T-cell (primary cell): ENCODE data around the gene ZNF672. TPM values are rescaled to one million over a fixed set of nuclear protein-coding genes. Genes with fewer than 3 reads are reported as not detected.

Experiments
- ATAC-seq, 4 experiments: fragments of 200-7000 bp in 3 of 4; fragments of 150-1000 bp in 1 of 4; cut with Tn5 transposase; replicated peaks in 1 of 4; 1 replicate in 3 of 4; 2 replicates in 1 of 4; pipeline ENCODE4 v1.10.0; 2021; ENCODE audit warnings: moderate library complexity in 3 of 4, mild to moderate bottlenecking in 2 of 4, moderate number of reproducible peaks in 1 of 4
- CTCF ChIA-PET, 2 donors: fragments of 300-600 bp; sonication (Branson Sonifier 250); formaldehyde crosslinking; loops; one replicate each; lab custom pipeline; 2022; ENCODE audit warnings: antibody characterized with exemption in 2 of 2; lab: Charles Lee
- POLR2A ChIA-PET, 2 donors: fragments of 300-600 bp; sonication (Branson Sonifier 250); formaldehyde crosslinking; loops; one replicate each; lab custom pipeline; 2022; ENCODE audit warnings: antibody characterized with exemption in 2 of 2; lab: Charles Lee
- DNase-seq, 35 experiments: peaks; one replicate each; pipeline versions ENCODE4 v3.0.0 to v3.0.0-alpha.2; 2013 to 2023
- H3K27ac ChIP-seq: one replicate; pipeline ENCODE4 v1.5.1; 2013; ENCODE audit warnings: low read length
- H3K27me3 ChIP-seq, 2 experiments: replicated peaks in 1 of 2; 1 replicate in 1 of 2; 2 replicates in 1 of 2; pipeline versions ENCODE4 v1.6.1 to v1.7.0; 2013; ENCODE audit warnings: low read length in 1 of 2, mixed read lengths in 1 of 2; ENCODE audit not compliant: control insufficient read depth in 2 of 2, insufficient read depth in 2 of 2; ENCODE audit errors: extremely low read depth in 1 of 2
- H3K36me3 ChIP-seq, 2 donors: 1 replicate in 1 of 2; 2 replicates in 1 of 2; pipeline versions ENCODE4 v1.6.1 to v1.7.0; 2013; ENCODE audit warnings: low read length in 1 of 2; ENCODE audit not compliant: control insufficient read depth in 2 of 2, insufficient read depth in 1 of 2; ENCODE audit errors: extremely low read depth in 1 of 2
- H3K4me1 ChIP-seq, 2 experiments: 1 replicate in 1 of 2; 2 replicates in 1 of 2; pipeline versions ENCODE4 v1.6.1 to v1.7.0; 2013; ENCODE audit warnings: low read length in 2 of 2, mixed read lengths in 1 of 2; ENCODE audit not compliant: insufficient read depth in 2 of 2, control insufficient read depth in 1 of 2; ENCODE audit errors: extremely low read depth in 1 of 2
- H3K4me3 ChIP-seq, 2 donors: 1 replicate in 1 of 2; 2 replicates in 1 of 2; pipeline versions ENCODE4 v1.5.1 to v1.7.0; 2013; ENCODE audit warnings: mild to moderate bottlenecking in 2 of 2, low read length in 1 of 2, moderate library complexity in 1 of 2; ENCODE audit not compliant: control insufficient read depth in 1 of 2; ENCODE audit errors: extremely low read depth in 1 of 2
- H3K9me3 ChIP-seq: 2 replicates; pipeline ENCODE4 v1.7.0; 2013
- H3K27ac Mint-ChIP-seq, 2 donors: one replicate each; pipeline ENCODE4 v1.8.0; 2020 to 2021; ENCODE audit warnings: mild to moderate bottlenecking in 2 of 2, mixed read lengths in 2 of 2
- H3K27me3 Mint-ChIP-seq, 2 donors: one replicate each; pipeline ENCODE4 v1.8.0; 2021 to 2022; ENCODE audit warnings: mixed read lengths in 2 of 2
- H3K36me3 Mint-ChIP-seq: one replicate; pipeline ENCODE4 v1.8.0; 2021; ENCODE audit warnings: mixed read lengths
- H3K4me1 Mint-ChIP-seq, 3 donors: one replicate each; pipeline ENCODE4 v1.8.0; 2020 to 2022; ENCODE audit warnings: mixed read lengths in 3 of 3, mild to moderate bottlenecking in 1 of 3
- H3K4me3 Mint-ChIP-seq, 3 donors: one replicate each; pipeline ENCODE4 v1.8.0; 2020 to 2022; ENCODE audit warnings: mild to moderate bottlenecking in 3 of 3, mixed read lengths in 3 of 3, moderate library complexity in 3 of 3
- H3K9me3 Mint-ChIP-seq, 3 donors: one replicate each; pipeline ENCODE4 v1.8.0; 2020 to 2022; ENCODE audit warnings: mixed read lengths in 3 of 3
- WGBS: methylation state at CpG from one replicate; pipeline ENCODE4 v1.1.5; 2013; ENCODE audit warnings: missing lambda C conversion rate; ENCODE audit not compliant: insufficient coverage; 5-methylcytosine and 5-hydroxymethylcytosine counted together
- total RNA-seq, 35 experiments: library from RNA in 6 of 35; stranded (reverse) in 6 of 35; fragments of 120-200 nt in 1 of 35; gene quantifications; one replicate each; pipeline versions ENCODE4 v1.2.1 to v1.2.4 and lab custom pipeline; 2013 to 2026

The ZNF672 gene
- total RNA-seq, 5 donors from 2014 or later (not counting 1 experiment from before 2014, with no cell fraction given) = 27.7 to 46.7 (median 42.1) TPM

GRCh38 chr1:248821101-248821500, 16.9 kb upstream of the ZNF672 start:
- Mint-ChIP-seq H3K4me3 (peak overlapping the region in 1 of 3 donors; percentile 97), H3K9me3 (no peaks in the 10 kb centered on the region), H3K36me3 (peaks cover 48% of the 10 kb centered on the region), H3K27me3 (no peaks in the 10 kb centered on the region), H3K4me1 (peaks cover 90 to 98% (median 97%) of the 10 kb centered on the region in 3 donors), H3K27ac (no peak overlapping the region)
- Histone ChIP-seq H3K9me3 (no peaks in the 10 kb centered on the region), H3K4me1 (peaks cover 49 to 89% of the 10 kb centered on the region in 2 experiments), H3K27ac (no peak overlapping the region), H3K36me3 (peaks cover 0 to 43% of the 10 kb centered on the region in 2 donors), H3K4me3 (no peak overlapping the region), H3K27me3 (no peaks in the 10 kb centered on the region)
- WGBS = 84% methylated on average over 3 of the region's 3 CpGs
- ATAC-seq = no peak
- DNase-seq = no peak
- ChIA-PET POLR2A (interaction anchor here in 1 of 2 donors (0.6 kb wide), 1 partner anchor 19 kb away, joined by 4 read pairs; no protein-coding TSS in a partner anchor), CTCF (no interaction called here)

DNA sequence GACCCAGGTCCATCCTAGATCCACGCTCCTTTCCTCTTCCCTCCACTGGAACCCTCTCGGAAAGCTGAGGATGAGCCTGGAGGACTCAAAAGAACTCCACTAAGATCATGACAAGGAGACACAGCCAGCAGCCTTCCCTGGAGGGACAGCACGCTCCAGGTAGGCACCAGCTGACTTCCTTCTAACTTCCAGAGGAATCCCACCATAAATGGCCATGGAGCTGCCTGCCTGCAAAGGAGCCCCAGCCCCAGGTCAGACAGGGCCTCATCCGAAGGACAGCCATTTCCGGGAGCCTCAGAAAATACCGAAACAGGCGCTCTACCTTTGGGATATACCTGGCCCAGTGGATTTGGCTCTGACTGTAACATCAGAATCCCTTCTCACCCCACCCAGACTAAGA, 16.4 kb upstream of the ZNF672 start:
- peaks cover 86 to 97% (median 95%) of the 10 kb centered on the region in 3 donors for H3K4me1 Mint-ChIP-seq
- Histone ChIP-seq H3K4me1 (peaks cover 45 to 89% of the 10 kb centered on the region in 2 experiments), H3K9me3 (no peaks in the 10 kb centered on the region), H3K27ac (no peak overlapping the region), H3K36me3 (peaks cover 0 to 37% of the 10 kb centered on the region in 2 donors), H3K27me3 (no peaks in the 10 kb centered on the region), H3K4me3 (no peak overlapping the region)
- DNase-seq (no peak), ATAC-seq (no peak)
- 93% methylated on average over 7 of the region's 7 CpGs for WGBS
- H3K4me3 Mint-ChIP-seq = peak overlapping the region in 1 of 3 donors; percentile 97
- H3K27me3 Mint-ChIP-seq = no peaks in the 10 kb centered on the region
- H3K36me3 Mint-ChIP-seq = peaks cover 47% of the 10 kb centered on the region
- no peak overlapping the region for H3K27ac Mint-ChIP-seq
- ChIA-PET POLR2A (interaction anchor here in 1 of 2 donors (0.9 kb wide), 1 partner anchor 15 kb away, joined by 6 read pairs; no protein-coding TSS in a partner anchor), CTCF (interaction anchor here in 1 of 2 donors (0.6 kb wide), 1 partner anchor 37 kb away, joined by 5 read pairs; the partner anchor contains the start of gene ZNF692)
- H3K9me3 Mint-ChIP-seq = no peaks in the 10 kb centered on the region

GRCh38 chr1:248822148-248823032, 15.6 kb upstream of the ZNF672 start:
- ChIA-PET POLR2A (interaction anchor here (0.5 to 0.9 kb wide), 3 partner anchors 15 to 1459 kb away, joined by 4 to 6 read pairs (median 6); no protein-coding TSS in a partner anchor), CTCF (interaction anchor here (0.6 to 0.7 kb wide), 2 partner anchors 15 to 36 kb away, joined by 3 to 5 read pairs; partner anchors contain the start of gene ZNF692 (in 1 of the 2))
- Mint-ChIP-seq H3K27ac (no peak overlapping the region), H3K36me3 (peaks cover 43% of the 10 kb centered on the region), H3K4me3 (peak overlapping the region; percentile 88 to 99 (median 97)), H3K27me3 (no peaks in the 10 kb centered on the region), H3K9me3 (no peaks in the 10 kb centered on the region), H3K4me1 (peaks cover 85 to 94% (median 93%) of the 10 kb centered on the region in 3 donors)
- no peak for ATAC-seq
- no peaks in the 10 kb centered on the region for H3K27me3 ChIP-seq
- 96% methylated on average over 3 of the region's 15 CpGs for whole genome bisulfite sequencing
- H3K36me3 ChIP-seq = peaks cover 0 to 30% of the 10 kb centered on the region in 2 donors
- no peak overlapping the region for H3K27ac ChIP-seq
- H3K4me3 ChIP-seq = no peak overlapping the region
- H3K9me3 ChIP-seq = no peaks in the 10 kb centered on the region
- DNase-seq = peak in 1 of 35 experiments; percentile 0
- peaks cover 42 to 89% of the 10 kb centered on the region in 2 experiments for H3K4me1 ChIP-seq

GRCh38 chr1:248823517-248824001, 14.5 kb upstream of the ZNF672 start:
- Mint-ChIP-seq H3K36me3 (peaks cover 43% of the 10 kb centered on the region), H3K9me3 (no peaks in the 10 kb centered on the region), H3K4me1 (peaks cover 78 to 84% (median 83%) of the 10 kb centered on the region in 3 donors), H3K27ac (no peak overlapping the region), H3K27me3 (no peaks in the 10 kb centered on the region), H3K4me3 (peak overlapping the region; percentile 88 to 99 (median 97))
- peak in 1 of 35 experiments; percentile 2 for DNase-seq
- Histone ChIP-seq H3K36me3 (peaks cover 0 to 30% of the 10 kb centered on the region in 2 donors), H3K9me3 (no peaks in the 10 kb centered on the region), H3K4me3 (peak overlapping the region in 1 of 2 donors; percentile 35), H3K27ac (no peak overlapping the region), H3K4me1 (peaks cover 38 to 79% of the 10 kb centered on the region in 2 experiments), H3K27me3 (no peaks in the 10 kb centered on the region)
- ChIA-PET POLR2A (no interaction called here), CTCF (no interaction called here)
- WGBS = 90% methylated on average over 2 of the region's 2 CpGs
- ATAC-seq = no peak

GRCh38 chr1:248824301-248824700, 13.7 kb upstream of the ZNF672 start:
- H3K36me3 ChIP-seq = peaks cover 0 to 30% of the 10 kb centered on the region in 2 donors
- no CpG with 5 or more reads among the region's 1 CpG for WGBS
- Mint-ChIP-seq H3K36me3 (peaks cover 40% of the 10 kb centered on the region), H3K27me3 (no peaks in the 10 kb centered on the region), H3K27ac (peak overlapping the region in 1 of 2 donors; percentile 40), H3K4me1 (peaks cover 70 to 76% (median 75%) of the 10 kb centered on the region in 3 donors), H3K4me3 (peak overlapping the region; percentile 88 to 99 (median 97)), H3K9me3 (no peaks in the 10 kb centered on the region)
- no peak overlapping the region for H3K27ac ChIP-seq
- ATAC-seq (no peak), DNase-seq (no peak)
- H3K9me3 ChIP-seq = no peaks in the 10 kb centered on the region
- CTCF ChIA-PET = no interaction called here
- peaks cover 33 to 71% of the 10 kb centered on the region in 2 experiments for H3K4me1 ChIP-seq
- POLR2A ChIA-PET = no interaction called here
- H3K4me3 ChIP-seq = peak overlapping the region in 1 of 2 donors; percentile 94
- H3K27me3 ChIP-seq = no peaks in the 10 kb centered on the region

GRCh38 chr1:248824701-248825100, 13.3 kb upstream of the ZNF672 start:
- DNase-seq (no peak), ATAC-seq (no peak)
- Histone ChIP-seq H3K4me3 (peak overlapping the region; percentile 87 to 94), H3K27ac (no peak overlapping the region), H3K4me1 (peaks cover 33 to 67% of the 10 kb centered on the region in 2 experiments), H3K36me3 (peaks cover 0 to 30% of the 10 kb centered on the region in 2 donors), H3K9me3 (no peaks in the 10 kb centered on the region), H3K27me3 (no peaks in the 10 kb centered on the region)
- 93% methylated on average over 3 of the region's 3 CpGs for WGBS
- CTCF ChIA-PET = interaction anchor here in 1 of 2 donors (1.0 to 1.8 kb wide), 2 partner anchors 35 to 52 kb away, joined by 3 to 6 read pairs; partner anchors contain the start of gene ZNF692
- Mint-ChIP-seq H3K4me3 (peak overlapping the region; percentile 88 to 99 (median 97)), H3K9me3 (no peaks in the 10 kb centered on the region), H3K27me3 (no peaks in the 10 kb centered on the region), H3K36me3 (peaks cover 40% of the 10 kb centered on the region), H3K27ac (peak overlapping the region in 1 of 2 donors; percentile 96), H3K4me1 (peaks cover 66 to 73% (median 73%) of the 10 kb centered on the region in 3 donors)
- POLR2A ChIA-PET = no interaction called here
